PC-3 (cell line): ENCODE data around the gene CRX.

ENCODE experiments used
- CTCF ChIP-seq: fragments of 300-600 bp; sonication (generic); conservative IDR thresholded peaks from 2 replicates; pipeline ENCODE4 v1.5.1; 2017; ENCODE audit warnings: antibody characterized with exemption, low read depth, mild to moderate bottlenecking, low read length
- EZH2 ChIP-seq: fragments of 300-600 bp; sonication (generic); IDR thresholded peaks from one replicate; pipeline ENCODE4 v1.6.1; 2017; ENCODE audit warnings: antibody characterized with exemption, mild to moderate bottlenecking, low read length; ENCODE audit not compliant: unreplicated experiment
- EZH2phosphoT487 ChIP-seq: fragments of 300-600 bp; sonication (generic); IDR thresholded peaks from 2 replicates; pipeline ENCODE4 v1.6.1; 2018; ENCODE audit warnings: mild to moderate bottlenecking, antibody characterized with exemption, low read length, borderline replicate concordance

- TF ChIP-seq CTCF (no peak), EZH2 (no peak), EZH2phosphoT487 (no peak)
These were observed 69.3 kb downstream of the CRX start for GRCh38 chr19:47890865-47891621.
